Activated gamma-delta T cell (primary cell): Measurements from ENCODE around the gene C1D.

Experiments used
- DNase-seq: peaks from one replicate; lab custom pipeline; 2025; lab: John Stamatoyannopoulos, UW

Gene C1D

DNA sequence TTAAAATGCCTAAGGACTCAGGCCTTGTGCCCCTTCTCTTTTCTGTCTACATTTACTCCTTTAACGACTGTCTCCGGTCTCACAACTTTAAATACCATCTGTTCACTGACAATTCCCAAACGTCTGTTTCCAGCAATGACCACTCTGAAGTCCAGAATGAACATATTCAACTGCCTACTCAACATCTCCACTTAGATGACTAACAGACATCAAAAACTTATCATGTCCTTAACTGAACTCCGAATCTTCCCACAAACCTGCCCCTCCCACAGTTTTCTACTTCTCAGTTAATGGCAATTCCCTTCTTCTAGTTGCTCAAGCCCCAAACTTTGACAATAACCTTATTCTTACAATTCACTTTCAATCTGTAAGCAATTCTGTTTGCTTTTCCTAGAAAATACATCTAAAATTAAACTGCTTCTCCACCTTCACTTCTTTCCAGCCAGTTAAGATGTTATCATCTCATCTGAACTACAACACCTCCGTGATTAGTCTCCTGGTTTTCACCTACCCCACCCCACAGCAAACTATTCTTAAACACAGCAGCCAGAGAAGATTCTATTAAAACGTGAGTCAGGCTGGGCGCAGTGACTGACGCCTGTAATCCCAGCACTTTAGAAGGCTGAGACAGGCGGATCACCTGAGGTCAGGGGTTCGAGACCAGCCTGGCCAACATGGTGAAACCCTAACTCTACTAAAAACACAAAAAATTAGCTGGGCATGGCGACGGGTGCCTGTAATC, 2.8 kb downstream of the C1D start:
- no peak for DNase-seq

DNA sequence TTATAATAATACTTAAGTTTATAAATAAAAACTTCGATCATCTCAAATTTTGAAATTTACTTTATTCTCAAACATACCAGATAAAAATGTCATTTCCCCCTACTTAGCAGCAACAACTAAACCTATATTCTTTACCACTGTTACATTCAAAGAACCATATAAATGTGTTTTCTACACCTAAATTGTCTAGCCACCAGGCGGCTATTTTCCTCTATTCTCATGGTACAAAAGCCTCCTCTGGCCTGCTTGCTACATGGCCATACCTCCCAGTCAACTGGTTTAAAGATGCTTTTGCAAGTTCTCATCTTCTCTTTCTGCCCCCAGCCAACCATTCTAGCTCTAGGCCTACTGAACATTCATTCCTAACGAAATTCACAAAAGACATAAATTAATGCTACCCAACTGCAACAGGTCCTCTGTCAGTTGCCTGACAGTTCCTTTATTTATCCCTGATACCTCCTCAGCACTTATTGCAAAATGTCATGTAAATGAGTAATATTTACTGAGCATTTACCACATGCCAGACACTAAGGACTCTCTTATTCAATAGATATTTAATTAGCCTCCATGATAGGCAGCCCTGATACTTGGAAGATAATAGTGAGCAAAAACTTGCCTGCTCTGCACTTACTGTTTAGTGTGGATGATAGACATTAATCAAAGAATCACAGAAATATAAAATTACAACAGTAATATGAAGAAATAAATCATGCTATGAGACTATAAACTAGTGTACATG, 5.0 kb downstream of the C1D start:
- no peak for DNase-seq

DNA sequence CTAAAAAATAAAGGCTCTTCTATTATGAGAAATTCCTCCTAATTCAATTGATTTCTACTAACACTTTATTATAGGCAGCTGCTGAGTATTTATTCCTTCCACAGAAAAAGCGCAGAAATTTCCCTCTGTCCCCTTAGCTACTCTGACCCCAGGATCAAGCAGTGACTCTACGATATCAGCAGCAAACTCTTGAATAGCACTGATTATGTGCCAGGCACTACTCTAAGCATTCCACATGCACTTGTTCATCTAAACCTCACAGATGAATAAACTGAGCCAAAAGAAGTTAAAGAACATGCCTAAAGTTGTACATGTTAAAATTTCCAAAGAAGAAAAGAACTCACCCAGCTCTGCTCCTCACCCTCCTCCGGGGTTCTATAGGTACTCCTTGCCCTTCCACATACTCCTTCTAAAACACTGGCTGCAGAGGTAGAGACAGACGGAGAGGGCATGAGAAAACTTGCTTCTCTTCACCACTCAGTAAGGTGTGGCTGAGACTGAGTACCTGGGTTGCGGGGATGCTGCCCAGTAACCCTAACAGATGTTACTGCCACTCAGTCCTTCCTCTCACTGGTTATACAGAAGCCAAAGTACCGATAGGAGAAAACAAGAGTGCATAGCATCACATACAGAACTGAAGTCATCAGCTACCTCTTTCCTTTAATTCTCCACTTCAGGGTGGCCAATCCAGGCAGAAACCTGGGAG, 9.9 kb downstream of the C1D start:
- no peak for DNase-seq

DNA sequence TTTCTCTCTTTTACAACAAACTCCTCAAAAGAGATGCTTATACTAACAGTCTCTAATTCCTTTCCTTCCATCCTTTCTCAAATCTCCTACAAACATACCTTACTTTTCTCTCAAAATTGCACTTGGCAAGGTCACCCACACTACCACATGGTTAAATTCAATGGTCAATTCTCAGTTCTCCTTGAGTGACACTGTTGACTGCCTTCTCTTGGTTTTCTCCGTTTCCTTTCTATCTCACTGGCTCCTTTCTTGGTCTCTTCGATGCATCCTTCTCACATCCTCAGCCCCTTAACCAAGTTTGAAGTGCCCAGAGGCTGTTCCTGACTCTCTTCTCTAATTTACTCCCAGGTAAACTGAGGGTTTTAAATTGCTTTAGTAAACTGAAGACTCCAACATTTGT, 12.5 kb downstream of the C1D start:
- DNase-seq = no peak

DNA sequence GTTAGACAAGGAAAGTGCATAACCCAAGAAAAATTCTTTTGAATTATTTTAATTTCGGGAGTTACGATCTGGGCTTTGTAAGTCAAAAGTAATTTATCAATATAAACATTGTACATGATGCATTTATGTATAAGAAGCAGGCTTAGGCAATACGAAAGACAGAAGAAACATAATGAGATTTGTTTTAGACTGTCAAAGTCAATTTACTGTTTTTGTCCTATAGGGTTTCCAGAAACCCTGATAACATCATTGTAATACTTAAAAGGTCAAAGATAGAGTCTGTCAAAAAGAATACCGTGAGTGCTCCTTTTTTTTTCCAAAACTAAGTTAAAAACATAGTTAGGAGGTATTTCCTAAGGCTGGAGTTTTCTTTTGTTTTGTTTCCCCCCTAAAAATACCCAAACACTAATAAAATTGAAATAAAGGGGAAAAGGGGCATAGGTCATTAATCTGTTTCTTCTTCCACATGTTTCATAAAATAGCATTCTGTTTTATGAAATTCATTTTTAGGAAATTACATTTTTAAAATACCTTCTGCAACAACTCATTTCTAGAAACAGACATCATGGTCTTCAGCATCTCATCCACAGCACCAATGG, 16.1 kb downstream of the C1D start:
- no peak for DNase-seq

DNA sequence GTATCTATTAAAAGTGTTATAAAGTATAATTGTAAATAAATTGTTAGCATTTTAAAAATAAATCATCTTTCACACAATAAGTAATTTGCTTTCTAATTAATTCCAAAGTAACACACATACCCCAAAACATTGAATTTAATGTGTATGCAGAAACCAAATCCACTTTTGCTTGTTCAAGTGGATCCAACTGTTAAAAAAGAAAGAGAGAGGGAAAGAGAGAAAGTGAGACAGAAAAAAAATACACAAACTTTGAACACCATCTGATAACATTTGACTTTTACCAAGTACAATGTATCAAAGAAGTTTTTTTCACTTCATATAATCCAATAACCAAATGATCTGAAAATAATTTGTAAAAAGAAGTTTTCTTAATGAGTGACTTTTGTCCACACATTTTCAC, 16.6 kb downstream of the C1D start:
- DNase-seq = no peak

DNA sequence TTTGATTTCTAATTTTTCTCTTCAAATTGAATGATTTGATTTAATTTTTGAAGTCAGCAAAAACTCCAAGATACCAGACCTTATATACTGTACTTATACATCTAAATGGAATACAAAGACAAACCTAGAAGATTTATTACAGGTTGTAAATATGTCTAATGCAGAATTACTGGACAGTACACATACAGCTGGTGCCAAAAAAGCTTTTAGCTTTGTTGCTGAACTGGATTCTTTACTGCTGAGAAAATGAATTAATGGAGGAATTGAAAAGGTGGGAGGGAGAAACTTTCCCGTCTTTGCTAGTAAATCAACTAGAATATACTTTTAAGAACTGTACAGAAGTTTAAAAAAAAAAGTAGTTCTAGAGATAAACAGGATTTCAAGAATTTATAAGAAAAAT, 17.5 kb downstream of the C1D start:
- DNase-seq = no peak

DNA sequence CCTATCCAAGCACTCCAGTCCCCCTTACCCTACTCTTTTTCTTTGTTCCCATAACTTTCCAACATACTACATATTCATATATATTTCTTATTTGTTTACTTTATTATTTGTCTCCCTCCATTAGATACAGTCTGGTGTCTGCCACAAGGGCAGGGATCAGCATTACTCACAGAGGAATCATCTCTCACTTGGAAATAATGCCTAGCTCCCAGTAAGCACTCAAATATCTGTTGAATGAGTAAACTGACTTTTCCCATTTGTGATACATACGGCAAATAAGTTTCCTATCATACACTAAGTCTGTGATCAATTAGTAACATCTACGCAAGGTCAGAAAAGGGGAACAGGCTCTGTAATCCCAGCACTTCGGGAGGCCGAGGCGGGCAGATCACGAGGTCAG, 18.7 kb downstream of the C1D start:
- no peak for DNase-seq

DNA sequence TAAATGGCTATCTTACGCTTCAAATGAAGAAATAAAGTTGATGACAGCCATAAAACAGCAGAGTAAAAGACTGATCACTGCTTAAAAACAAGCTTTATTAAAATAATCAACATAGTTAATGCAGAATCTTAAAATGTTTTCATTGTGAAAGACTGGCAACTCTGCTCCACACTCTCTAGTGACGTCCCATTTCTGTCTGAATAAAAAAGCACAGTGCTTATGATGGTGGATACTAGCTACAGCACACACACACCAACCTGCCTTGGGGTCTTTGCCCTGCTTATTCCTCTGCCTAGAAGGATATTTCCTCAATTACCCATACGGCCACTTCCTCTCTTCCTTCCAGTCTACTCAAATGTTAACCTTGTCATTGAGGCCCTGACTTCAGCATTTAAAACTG, 19.1 kb downstream of the C1D start:
- DNase-seq = no peak

DNA sequence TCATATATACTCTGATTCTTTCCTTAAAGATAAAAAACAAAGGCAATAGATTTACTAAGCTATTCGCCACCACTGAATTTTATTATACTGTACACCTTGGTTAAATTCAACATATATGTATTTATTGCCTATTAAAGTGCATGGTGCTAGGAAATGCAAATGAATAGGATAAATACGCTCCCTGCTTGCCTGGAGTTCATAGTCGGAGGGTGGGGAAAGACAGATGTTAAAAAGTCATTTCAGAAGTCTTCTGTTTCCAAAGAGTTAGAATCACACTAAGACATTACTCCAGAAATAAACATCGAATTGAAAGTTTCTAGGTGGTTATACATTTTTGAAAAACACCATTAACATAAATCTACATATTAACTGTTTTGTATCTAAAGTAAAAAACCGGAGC, 19.8 kb downstream of the C1D start:
- no peak for DNase-seq

DNA sequence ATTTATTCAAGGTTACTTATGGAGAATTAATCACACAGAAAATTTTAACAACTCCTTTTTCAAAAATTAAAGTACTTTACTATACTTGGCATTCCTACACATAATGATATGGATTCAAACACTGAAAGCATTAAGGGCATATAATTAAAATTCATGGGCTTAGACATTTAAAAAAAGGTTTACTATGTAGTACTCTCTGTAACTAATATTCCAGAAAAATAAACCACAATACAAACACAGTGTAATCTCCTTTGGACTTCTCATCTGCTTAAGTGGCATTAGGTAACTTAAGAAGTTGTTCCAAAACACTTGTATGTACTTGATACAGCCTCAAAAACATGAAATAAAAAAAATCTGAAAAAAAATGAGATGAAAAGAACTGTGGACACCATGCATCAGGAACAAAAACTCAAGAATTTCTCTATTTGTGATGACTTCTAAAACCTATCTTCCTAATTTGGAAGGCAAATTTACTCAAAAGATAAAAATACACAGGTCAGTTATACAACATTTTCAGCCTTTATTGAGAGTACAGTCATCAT, 21.0 kb downstream of the C1D start:
- no peak for DNase-seq

DNA sequence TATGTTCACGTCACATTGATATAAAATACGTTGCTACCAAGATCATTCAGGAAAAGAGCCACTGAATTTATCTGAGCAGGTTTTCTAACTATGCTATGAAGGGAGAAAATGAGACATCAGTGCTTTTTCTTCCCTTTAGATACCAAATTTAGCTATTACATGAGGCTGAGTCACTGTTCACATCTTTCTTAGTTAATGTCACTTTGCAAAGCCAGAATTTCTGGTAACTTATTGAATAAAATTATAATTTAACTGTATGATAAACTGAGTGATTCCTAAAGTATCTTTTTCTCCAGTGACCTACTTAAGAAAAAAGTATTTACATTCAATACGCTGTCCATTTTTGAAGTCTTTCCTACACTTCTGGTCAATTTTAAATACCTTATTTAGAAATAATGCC, 22.7 kb downstream of the C1D start:
- no peak for DNase-seq

DNA sequence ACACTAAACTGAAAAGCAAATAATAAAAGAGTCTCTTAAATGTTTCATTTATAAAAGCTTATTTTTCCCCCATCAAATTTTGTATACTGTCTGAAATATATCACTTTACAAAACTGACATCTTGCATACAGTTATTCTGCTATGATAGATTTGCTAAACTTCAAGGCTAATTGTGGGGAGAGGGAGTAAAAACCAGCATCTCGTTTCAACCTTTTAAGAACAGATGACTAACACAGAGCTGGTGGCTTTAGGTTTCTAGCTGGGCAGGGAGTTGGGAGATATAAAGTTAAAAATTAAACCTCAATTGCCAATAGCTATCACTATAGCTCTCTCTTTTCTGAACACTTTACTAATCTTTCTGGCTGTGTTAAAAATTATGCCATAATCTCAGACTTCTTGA, 23.5 kb downstream of the C1D start:
- no peak for DNase-seq

DNA sequence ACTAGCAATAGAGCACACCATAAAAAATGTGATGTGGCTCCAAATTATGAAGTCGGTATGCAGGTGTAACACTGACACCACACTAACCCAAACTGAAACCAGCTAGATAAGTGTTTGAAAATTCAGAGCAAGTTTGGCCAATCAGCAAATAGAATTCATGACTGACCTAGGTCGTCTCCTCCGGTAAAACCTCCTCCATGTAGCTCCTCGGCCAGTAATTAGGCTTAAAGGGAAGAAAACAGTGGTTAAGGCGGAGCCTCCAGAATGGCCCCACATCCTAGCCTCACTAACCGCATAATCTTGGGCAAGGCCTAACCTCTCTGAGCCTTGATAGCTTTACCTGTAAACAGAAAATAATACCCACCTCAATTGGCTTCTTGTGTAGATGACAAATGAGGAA, 30.1 kb downstream of the C1D start:
- no peak for DNase-seq

DNA sequence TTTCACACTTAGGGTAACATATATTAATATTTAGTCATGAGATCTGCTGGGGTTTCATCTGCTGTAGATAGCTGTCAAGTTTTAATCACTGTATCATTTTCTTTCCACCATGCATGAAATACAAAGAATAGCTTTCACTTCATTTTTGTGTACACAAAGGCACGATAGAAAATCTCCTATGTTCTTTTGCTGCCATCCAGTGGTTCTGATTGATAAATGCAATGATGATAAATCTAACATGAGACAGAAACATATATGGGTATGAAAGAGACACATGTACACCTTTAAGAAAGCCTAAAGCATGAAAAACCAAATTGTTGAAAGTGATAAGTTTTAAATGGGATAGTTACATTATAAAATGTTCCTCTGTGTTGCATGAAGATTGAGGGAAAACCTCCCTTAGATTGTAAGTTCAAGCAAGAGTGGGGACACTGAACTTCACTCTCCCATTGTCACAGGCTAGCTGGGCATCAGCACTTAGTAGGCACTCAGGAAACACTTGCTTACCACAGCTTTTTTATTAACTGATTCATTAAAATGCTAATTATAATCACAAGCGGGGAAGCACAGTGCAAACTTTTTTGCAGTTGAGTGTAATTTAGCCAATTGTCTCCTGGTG, 31.2 kb downstream of the C1D start:
- DNase-seq = no peak

DNA sequence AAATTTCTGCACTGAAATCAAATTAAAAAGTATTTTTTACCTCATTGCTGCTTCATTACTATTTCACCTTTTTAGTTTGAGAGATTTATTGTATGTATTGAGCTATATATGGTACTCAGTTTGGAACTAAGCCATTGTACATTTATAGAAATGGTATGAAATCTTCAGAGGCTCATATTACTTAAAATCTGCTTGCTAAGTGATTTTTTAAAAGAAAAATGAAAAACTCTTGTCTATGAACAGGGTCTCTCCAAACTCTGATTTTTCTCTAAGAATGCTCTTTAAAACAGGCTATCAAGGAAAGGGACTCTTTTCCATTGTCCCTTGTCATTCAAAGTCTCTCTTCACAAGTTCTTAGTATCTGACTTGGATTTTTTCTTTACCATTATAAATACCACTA, 31.8 kb downstream of the C1D start:
- no peak for DNase-seq

DNA sequence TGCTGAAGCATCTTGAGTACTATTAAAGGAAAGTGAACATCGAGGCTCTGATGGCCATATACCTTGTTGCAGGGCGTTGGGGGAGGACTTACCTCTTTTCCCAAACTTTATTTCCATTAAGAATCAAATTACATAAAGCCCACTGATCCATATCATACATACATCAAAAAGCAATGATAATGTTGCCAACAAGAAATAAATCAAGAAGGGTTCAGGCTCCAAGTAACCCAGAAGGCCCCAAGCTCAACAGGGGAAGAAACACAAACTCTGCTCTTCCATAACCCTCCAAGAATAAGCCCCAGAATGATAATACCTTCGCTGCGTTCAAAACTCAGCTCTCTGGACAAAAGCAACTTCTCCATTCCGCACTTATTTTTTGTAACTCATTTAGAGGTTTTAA, 32.3 kb downstream of the C1D start:
- DNase-seq = no peak

DNA sequence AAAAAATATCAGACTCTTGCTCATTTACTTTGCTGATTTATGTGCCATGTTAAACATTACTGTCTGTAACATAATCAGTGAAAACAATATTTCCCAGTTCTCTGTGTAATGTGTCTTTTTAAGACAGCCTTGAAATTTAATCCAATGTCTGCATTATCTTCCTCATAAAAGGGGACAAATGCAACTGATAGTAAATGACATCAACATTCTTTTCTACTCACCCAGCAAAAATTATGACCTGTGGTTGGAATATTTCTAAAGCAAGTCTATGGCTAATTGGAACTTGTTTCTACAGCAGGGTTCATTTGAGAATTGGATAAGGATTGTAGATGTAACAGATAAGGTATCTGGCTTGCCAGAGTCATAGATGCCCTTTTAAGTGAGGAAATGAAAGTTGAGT, 34.8 kb downstream of the C1D start:
- no peak for DNase-seq

DNA sequence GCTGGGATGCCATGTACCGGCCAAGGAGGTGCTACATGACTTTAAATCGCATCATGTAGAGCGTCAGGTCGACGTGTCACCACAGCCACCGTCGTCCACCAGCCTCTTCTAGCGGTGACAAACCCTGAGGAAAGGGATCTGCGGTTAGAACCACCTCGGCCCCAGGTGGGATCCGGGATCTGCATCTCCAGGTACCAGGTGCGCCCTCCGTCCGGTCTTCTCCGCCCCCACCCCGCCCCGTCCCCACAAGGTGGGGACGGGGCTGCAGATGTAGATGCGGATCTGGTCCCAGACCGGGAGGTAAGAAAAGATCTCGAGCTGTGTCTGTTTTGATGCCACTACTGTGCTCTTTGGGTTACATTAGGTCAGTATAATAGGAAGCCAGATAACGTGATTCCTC, 38.4 kb downstream of the C1D start:
- DNase-seq = no peak

DNA sequence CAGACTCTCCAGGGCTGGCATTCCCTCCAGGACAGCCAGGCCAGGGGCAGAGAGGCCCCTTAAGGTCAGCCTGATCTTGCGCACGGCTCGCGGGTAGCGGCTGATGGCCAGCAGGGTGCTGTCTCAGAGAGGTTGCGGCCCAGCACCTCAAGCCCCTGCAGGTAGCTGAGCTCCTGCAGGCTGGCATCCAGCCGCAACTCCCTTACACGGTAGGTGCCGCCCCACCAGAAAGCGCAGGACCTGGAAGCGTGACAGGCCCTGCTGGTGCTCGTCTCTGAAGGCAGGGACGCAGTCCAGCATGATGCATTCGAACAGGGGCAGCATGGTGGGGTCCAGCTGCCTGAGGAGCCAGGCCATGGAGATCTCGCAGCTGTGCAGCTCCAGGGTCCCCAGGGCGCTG, 38.9 kb downstream of the C1D start:
- DNase-seq = no peak

DNA sequence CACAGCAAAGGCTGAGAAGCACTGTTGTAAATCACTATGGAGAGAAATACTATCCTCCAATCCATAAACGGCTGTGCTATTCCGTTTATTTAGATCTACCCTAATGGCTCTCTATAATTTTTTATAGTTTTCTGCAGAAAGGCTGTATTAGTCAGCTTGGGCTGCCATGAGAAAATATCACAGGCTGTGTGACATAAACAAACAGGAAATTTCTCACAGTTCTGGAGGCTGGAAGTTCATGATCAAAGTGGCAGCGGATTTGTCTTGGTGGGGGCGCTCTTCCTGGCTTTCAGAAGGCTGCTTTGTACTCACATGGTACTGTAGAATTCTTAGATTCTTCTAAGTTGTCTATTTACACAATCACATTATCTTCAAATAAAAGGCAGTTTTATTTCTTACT, 44.1 kb downstream of the C1D start:
- no peak for DNase-seq

DNA sequence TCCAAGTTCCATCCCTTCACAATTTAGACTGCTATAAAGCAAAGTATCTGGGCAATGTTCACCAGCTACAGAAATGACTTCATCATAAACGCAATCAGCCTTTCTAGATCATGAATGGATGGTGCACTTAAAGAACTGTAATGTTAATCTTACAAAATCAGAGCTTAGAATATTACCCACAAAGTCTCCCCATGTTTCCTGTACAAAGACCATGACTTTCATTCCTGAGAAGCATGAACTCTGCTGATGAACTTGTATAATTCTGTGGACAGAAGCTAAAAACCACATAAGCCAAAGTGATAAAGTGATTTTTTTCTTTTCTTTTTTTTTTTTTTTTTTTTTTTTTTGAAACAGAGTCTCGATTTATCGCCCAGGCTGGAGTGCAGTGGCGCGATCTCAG, 53.3 kb downstream of the C1D start:
- DNase-seq = no peak
